Common myeloid progenitor, CD34-positive (primary cell): Measurements from ENCODE around the gene CCDC174.

Source experiments
- CTCF ChIA-PET: fragments of 350-600 bp; sonication (Branson Sonifier 250); formaldehyde crosslinking; loops from one replicate; lab custom pipeline; 2021; ENCODE audit warnings: antibody characterized with exemption; lab: Charles Lee
- POLR2A ChIA-PET: fragments of 350-600 bp; sonication (Branson Sonifier 250); formaldehyde crosslinking; loops from one replicate; lab custom pipeline; 2021; ENCODE audit warnings: antibody characterized with exemption; lab: Charles Lee
- DNase-seq, 3 donors: peaks; one replicate each; pipeline versions ENCODE4 v3.0.0 to v3.0.0-alpha.2; 2013
- H3K27ac ChIP-seq, 2 experiments: 1 replicate in 1 of 2; 2 replicates in 1 of 2; pipeline ENCODE4 v1.7.0; 2013; ENCODE audit warnings: inconsistent platforms in 2 of 2, low read length in 2 of 2, mild to moderate bottlenecking in 2 of 2, low read depth in 1 of 2, moderate library complexity in 1 of 2; ENCODE audit not compliant: severe bottlenecking in 2 of 2, insufficient read depth in 1 of 2, poor library complexity in 1 of 2
- H3K27me3 ChIP-seq, 5 experiments: replicated peaks in 2 of 5; 1 replicate in 3 of 5; 2 replicates in 2 of 5; pipeline versions ENCODE4 v1.6.1 to v1.7.0; 2013; ENCODE audit warnings: low read length in 4 of 5, mild to moderate bottlenecking in 2 of 5, moderate library complexity in 2 of 5, inconsistent platforms in 1 of 5; ENCODE audit not compliant: insufficient read depth in 5 of 5, control insufficient read depth in 4 of 5
- H3K36me3 ChIP-seq, 4 experiments: 1 replicate in 2 of 4; 2 replicates in 2 of 4; pipeline versions ENCODE4 v1.6.1 to v1.7.0; 2013; ENCODE audit warnings: low read length in 3 of 4, control low read depth in 1 of 4, mild to moderate bottlenecking in 1 of 4; ENCODE audit not compliant: control insufficient read depth in 4 of 4, insufficient read depth in 4 of 4
- H3K4me1 ChIP-seq, 4 experiments: 1 replicate in 3 of 4; 2 replicates in 1 of 4; pipeline versions ENCODE4 v1.6.1 to v1.7.1; 2013; ENCODE audit warnings: low read length in 3 of 4, mild to moderate bottlenecking in 3 of 4, control low read depth in 1 of 4, inconsistent platforms in 1 of 4, moderate library complexity in 1 of 4; ENCODE audit not compliant: control insufficient read depth in 4 of 4, insufficient read depth in 4 of 4; ENCODE audit errors: control extremely low read depth in 1 of 4
- H3K4me3 ChIP-seq, 7 experiments: 1 replicate in 4 of 7; 2 replicates in 3 of 7; pipeline versions ENCODE4 v1.5.1 to v1.7.0; 2013; ENCODE audit warnings: mild to moderate bottlenecking in 7 of 7, low read length in 6 of 7, moderate library complexity in 6 of 7, inconsistent platforms in 2 of 7, low read depth in 2 of 7, control low read depth in 1 of 7; ENCODE audit not compliant: insufficient read depth in 4 of 7, control insufficient read depth in 1 of 7; ENCODE audit errors: extremely low read depth in 1 of 7
- H3K9me3 ChIP-seq, 5 experiments: 1 replicate in 4 of 5; 2 replicates in 1 of 5; pipeline versions ENCODE4 v1.6.1 to v1.7.1; 2013; ENCODE audit warnings: low read length in 4 of 5, mild to moderate bottlenecking in 2 of 5, inconsistent platforms in 1 of 5, low read depth in 1 of 5, moderate library complexity in 1 of 5; ENCODE audit not compliant: control insufficient read depth in 4 of 5, insufficient read depth in 2 of 5; ENCODE audit errors: control extremely low read depth in 1 of 5
- WGBS: methylation state at CpG from one replicate; pipeline ENCODE4 v1.1.5; 2013; ENCODE audit not compliant: insufficient coverage; 5-methylcytosine and 5-hydroxymethylcytosine counted together

CCDC174 gene

DNA sequence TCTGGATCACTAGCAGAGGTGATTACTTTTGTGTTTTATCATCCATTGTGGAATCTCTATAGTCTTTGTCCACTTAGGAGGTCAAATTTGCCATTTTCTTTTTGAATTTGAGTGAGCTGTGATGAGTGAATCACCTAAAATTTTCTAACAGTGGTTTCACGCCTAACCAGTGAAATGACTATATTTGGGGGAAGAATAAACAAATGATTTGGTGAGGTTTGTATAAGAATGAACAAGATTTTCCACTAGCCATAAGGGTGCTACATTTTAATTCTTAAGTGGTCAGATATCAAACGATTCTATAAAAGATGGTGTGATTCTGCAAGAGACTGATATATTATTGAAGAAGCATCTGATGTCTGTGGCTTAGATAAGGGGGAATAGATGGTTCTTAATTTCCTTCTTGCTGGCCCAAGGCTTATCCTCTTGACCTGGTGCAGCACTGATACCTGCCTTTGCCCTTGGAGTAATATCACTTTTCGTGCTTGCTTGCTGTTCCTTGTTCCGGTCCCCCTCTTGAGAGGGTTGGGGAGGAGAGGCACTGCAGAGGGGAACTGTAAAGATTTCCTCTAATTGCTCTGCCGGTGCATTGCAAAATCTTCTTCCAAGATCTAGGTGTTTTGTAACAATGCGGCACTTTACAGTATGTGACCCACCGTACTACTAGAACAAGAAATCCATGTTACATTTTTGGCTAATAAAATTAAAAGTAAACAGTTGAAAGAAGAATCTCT lies 37.9 kb downstream of the CCDC174 start:
- peaks cover 0 to 3% (median 0%) of the 10 kb centered on the region in 5 experiments for H3K9me3 ChIP-seq
- ChIA-PET CTCF (interaction anchor here (1.0 to 5.0 kb wide), 5 partner anchors 8 to 232 kb away, joined by 3 to 25 read pairs (median 4); partner anchors contain the start of gene C3orf20), POLR2A (no interaction called here)
- H3K27ac ChIP-seq, result no peak overlapping the region
- H3K36me3 ChIP-seq, result no peaks in the 10 kb centered on the region
- H3K4me1 ChIP-seq, result peaks cover 21 to 62% (median 50%) of the 10 kb centered on the region in 4 experiments
- 20% methylated on average over 1 of the region's 7 CpGs for WGBS
- no peak overlapping the region for H3K4me3 ChIP-seq
- peak in 1 of 3 donors; percentile 13 for DNase-seq
- H3K27me3 ChIP-seq, result no peaks in the 10 kb centered on the region

GRCh38 chr3:14691239-14691638 lies 39.7 kb downstream of the CCDC174 start:
- ChIA-PET CTCF (interaction anchor here (0.8 to 2.1 kb wide), 6 partner anchors 10 to 90 kb away, joined by 3 to 7 read pairs (median 4); no protein-coding TSS in a partner anchor), POLR2A (no interaction called here)
- H3K27me3 ChIP-seq, result no peaks in the 10 kb centered on the region
- no peaks in the 10 kb centered on the region for H3K36me3 ChIP-seq
- WGBS, result 20% methylated on average over 1 of the region's 4 CpGs
- no peak overlapping the region for H3K4me3 ChIP-seq
- H3K4me1 ChIP-seq, result peaks cover 20 to 50% (median 39%) of the 10 kb centered on the region in 4 experiments
- H3K9me3 ChIP-seq, result peaks cover 0 to 3% (median 0%) of the 10 kb centered on the region in 5 experiments
- H3K27ac ChIP-seq, result no peak overlapping the region
- DNase-seq, result peak; percentile 41 to 79 (median 78)

- H3K4me3 ChIP-seq, result no peak overlapping the region
- no peak overlapping the region for H3K27ac ChIP-seq
- peaks cover 20 to 46% (median 37%) of the 10 kb centered on the region in 4 experiments for H3K4me1 ChIP-seq
- WGBS, result no CpG with 5 or more reads among the region's 1 CpG
- H3K27me3 ChIP-seq, result no peaks in the 10 kb centered on the region
- DNase-seq, result peak in 1 of 3 donors; percentile 8
- no peaks in the 10 kb centered on the region for H3K36me3 ChIP-seq
- CTCF ChIA-PET, result interaction anchor here (0.8 to 2.1 kb wide), 4 partner anchors 10 to 90 kb away, joined by 4 to 7 read pairs (median 5); no protein-coding TSS in a partner anchor
- H3K9me3 ChIP-seq, result peaks cover 0 to 3% (median 0%) of the 10 kb centered on the region in 5 experiments
- POLR2A ChIA-PET, result no interaction called here
These were observed 40.2 kb downstream of the CCDC174 start for GRCh38 chr3:14691719-14692118.

DNA sequence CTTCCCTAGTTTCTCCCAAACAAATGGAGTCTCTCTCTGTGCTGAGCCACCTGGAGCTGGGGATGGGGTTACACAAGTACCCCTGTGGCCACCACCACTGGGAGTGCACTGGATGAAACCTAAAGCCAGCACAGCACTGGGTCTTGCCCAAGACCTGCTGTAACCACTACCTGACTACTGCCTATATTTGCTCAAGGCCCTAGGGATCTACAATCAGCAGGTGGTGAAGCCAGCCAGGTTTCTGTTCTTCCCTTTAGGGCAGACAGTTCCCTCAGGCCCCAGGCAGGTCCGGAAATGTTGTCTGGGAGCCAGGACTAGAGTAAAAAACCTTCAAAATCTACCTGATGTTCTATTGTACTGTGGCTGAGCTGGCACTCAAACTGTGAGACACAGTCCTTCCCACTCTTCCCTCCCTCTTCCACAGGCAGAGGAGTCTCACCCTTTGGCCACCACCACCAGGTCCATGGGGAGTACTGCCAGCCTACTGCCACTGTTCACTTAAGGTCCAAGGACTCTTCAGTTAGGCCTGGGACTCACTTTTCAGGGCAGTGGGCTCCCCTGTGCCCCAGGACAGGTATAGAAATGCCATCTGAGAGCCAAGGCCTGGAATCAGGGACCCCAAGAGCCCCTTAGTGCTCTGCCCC lies 47.2 kb downstream of the CCDC174 start:
- H3K9me3 ChIP-seq, result no peaks in the 10 kb centered on the region
- H3K27me3 ChIP-seq, result no peaks in the 10 kb centered on the region
- no peak overlapping the region for H3K4me3 ChIP-seq
- WGBS, result no CpG with 5 or more reads among the region's 1 CpG
- CTCF ChIA-PET, result interaction anchor here (0.5 kb wide), 1 partner anchor 1747 kb away, joined by 5 read pairs; no protein-coding TSS in a partner anchor
- no peaks in the 10 kb centered on the region for H3K4me1 ChIP-seq
- no peak for DNase-seq
- POLR2A ChIA-PET, result no interaction called here
- H3K36me3 ChIP-seq, result no peaks in the 10 kb centered on the region
- H3K27ac ChIP-seq, result no peak overlapping the region

DNA sequence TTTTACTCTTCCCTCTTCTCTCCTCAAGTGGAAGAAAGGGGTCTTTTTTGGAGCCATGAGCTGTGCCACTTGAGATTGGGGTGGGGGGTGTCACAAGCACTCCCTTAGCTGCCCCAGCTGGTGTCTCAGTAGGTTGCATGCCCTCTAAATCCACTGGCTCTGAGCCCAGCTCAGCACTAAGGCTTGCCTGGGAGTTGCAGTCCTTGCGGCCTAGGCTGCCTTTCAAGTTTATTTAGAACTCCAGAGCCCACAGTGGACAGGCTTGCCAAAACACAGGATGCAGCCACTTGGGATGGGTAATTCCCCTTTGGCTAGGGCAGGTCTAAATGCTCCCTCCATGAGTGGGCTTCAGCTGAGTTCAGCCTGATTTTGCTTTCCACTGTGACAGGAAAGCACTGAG lies 48.1 kb downstream of the CCDC174 start:
- no peaks in the 10 kb centered on the region for H3K9me3 ChIP-seq
- no peak for DNase-seq
- no peak overlapping the region for H3K4me3 ChIP-seq
- no peaks in the 10 kb centered on the region for H3K27me3 ChIP-seq
- H3K4me1 ChIP-seq, result no peaks in the 10 kb centered on the region
- no peak overlapping the region for H3K27ac ChIP-seq
- no peaks in the 10 kb centered on the region for H3K36me3 ChIP-seq
- 100% methylated on average over 1 of the region's 1 CpG for WGBS
- ChIA-PET CTCF (no interaction called here), POLR2A (no interaction called here)

GRCh38 chr3:14700891-14701290 lies 49.3 kb downstream of the CCDC174 start:
- Histone ChIP-seq H3K36me3 (no peaks in the 10 kb centered on the region), H3K27ac (no peak overlapping the region), H3K4me3 (no peak overlapping the region), H3K27me3 (no peaks in the 10 kb centered on the region), H3K4me1 (no peaks in the 10 kb centered on the region), H3K9me3 (no peaks in the 10 kb centered on the region)
- ChIA-PET POLR2A (no interaction called here), CTCF (no interaction called here)
- no peak for DNase-seq
- 92% methylated on average over 2 of the region's 3 CpGs for WGBS

DNA sequence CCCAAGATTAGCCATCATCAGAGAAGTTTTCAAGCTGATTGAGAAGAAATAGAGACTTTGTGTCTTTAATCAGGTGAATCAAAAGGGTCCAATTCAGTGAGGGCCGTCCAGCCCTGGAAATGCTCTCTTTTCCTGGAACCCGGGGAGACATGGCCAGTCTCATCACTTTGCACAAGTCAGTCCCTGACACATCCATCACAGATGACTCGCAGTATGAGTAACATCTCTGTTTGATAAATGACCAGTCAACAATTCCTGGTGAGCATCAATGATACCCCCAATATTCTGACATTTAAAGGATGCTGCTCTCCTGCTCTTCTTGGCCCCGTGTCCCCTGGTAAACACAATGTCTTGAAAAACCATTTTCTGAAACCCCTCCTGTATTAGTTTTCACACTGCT lies 50.1 kb downstream of the CCDC174 start:
- 89% methylated on average over 4 of the region's 4 CpGs for WGBS
- no peak overlapping the region for H3K4me3 ChIP-seq
- POLR2A ChIA-PET, result interaction anchor here (0.6 kb wide), 1 partner anchor 250 kb away, joined by 3 read pairs; no protein-coding TSS in a partner anchor
- no peaks in the 10 kb centered on the region for H3K4me1 ChIP-seq
- no peaks in the 10 kb centered on the region for H3K27me3 ChIP-seq
- CTCF ChIA-PET, result no interaction called here
- DNase-seq, result no peak
- H3K36me3 ChIP-seq, result no peaks in the 10 kb centered on the region
- H3K9me3 ChIP-seq, result no peaks in the 10 kb centered on the region
- no peak overlapping the region for H3K27ac ChIP-seq
